Mesothelial cell of epicardium (in vitro differentiated cells): ENCODE results near the gene EYS. TPM values are rescaled to one million over a fixed set of nuclear protein-coding genes. Genes with fewer than 3 reads are reported as not detected.

Experiments used
- DNase-seq, 2 experiments: peaks; one replicate each; pipeline ENCODE4 v3.0.0; 2021; ENCODE audit warnings: low spot score in 2 of 2; ENCODE audit not compliant: unreplicated experiment in 2 of 2
- H3K27ac Mint-ChIP-seq: 2 replicates; pipeline ENCODE4 v1.8.0; 2021; ENCODE audit warnings: mixed read lengths
- H3K27me3 Mint-ChIP-seq: 2 replicates; pipeline ENCODE4 v1.8.0; 2021; ENCODE audit warnings: low read depth, mixed read lengths
- H3K36me3 Mint-ChIP-seq: 2 replicates; pipeline ENCODE4 v1.8.0; 2021; ENCODE audit warnings: mixed read lengths
- H3K4me1 Mint-ChIP-seq: 2 replicates; pipeline ENCODE4 v1.8.0; 2021; ENCODE audit warnings: mixed read lengths
- H3K4me3 Mint-ChIP-seq: 2 replicates; pipeline ENCODE4 v1.8.0; 2021; ENCODE audit warnings: mild to moderate bottlenecking, moderate library complexity, mixed read lengths
- H3K9me3 Mint-ChIP-seq: 2 replicates; pipeline ENCODE4 v1.8.0; 2021; ENCODE audit warnings: mixed read lengths
- CTCF ChIP-seq: fragments of 200-600 bp; sonication (generic); IDR thresholded peaks from one replicate; pipeline ENCODE4 v1.5.0; 2021; ENCODE audit warnings: antibody characterized with exemption; ENCODE audit not compliant: unreplicated experiment
- total RNA-seq: library from RNA; stranded (reverse); gene quantifications from 3 replicates; pipeline ENCODE4 v1.2.1, GENCODE V29; 2021

The EYS gene
- total RNA-seq, 1 donor from 2014 or later: 0.69 TPM

- H3K27ac Mint-ChIP-seq: no peak overlapping the region
- H3K27me3 Mint-ChIP-seq: no peaks in the 10 kb centered on the region
- no peak for TF ChIP-seq CTCF
- H3K9me3 Mint-ChIP-seq: no peaks in the 10 kb centered on the region
- no peak for DNase-seq
- peaks cover 44% of the 10 kb centered on the region for H3K36me3 Mint-ChIP-seq
- no peaks in the 10 kb centered on the region for H3K4me1 Mint-ChIP-seq
- H3K4me3 Mint-ChIP-seq: no peak overlapping the region
These were observed 1992.9 kb downstream of the EYS start for GRCh38 chr6:63714091-63714490.

- H3K27me3 Mint-ChIP-seq: no peaks in the 10 kb centered on the region
- no peak for TF ChIP-seq CTCF
- H3K9me3 Mint-ChIP-seq: no peaks in the 10 kb centered on the region
- no peak for DNase-seq
- no peak overlapping the region for H3K27ac Mint-ChIP-seq
- no peak overlapping the region for H3K4me3 Mint-ChIP-seq
- H3K4me1 Mint-ChIP-seq: no peaks in the 10 kb centered on the region
- peaks cover 46% of the 10 kb centered on the region for H3K36me3 Mint-ChIP-seq
These were observed 1993.7 kb downstream of the EYS start for GRCh38 chr6:63713332-63713731.

GRCh38 chr6:63709148-63709547 lies 1997.9 kb downstream of the EYS start:
- no peak overlapping the region for H3K27ac Mint-ChIP-seq
- H3K4me3 Mint-ChIP-seq: no peak overlapping the region
- TF ChIP-seq CTCF: no peak
- peaks cover 60% of the 10 kb centered on the region for H3K36me3 Mint-ChIP-seq
- no peaks in the 10 kb centered on the region for H3K4me1 Mint-ChIP-seq
- DNase-seq: no peak
- no peaks in the 10 kb centered on the region for H3K9me3 Mint-ChIP-seq
- no peaks in the 10 kb centered on the region for H3K27me3 Mint-ChIP-seq

- DNase-seq: no peak
- H3K9me3 Mint-ChIP-seq: no peaks in the 10 kb centered on the region
- no peak overlapping the region for H3K4me3 Mint-ChIP-seq
- H3K27ac Mint-ChIP-seq: no peak overlapping the region
- H3K4me1 Mint-ChIP-seq: no peaks in the 10 kb centered on the region
- peaks cover 62% of the 10 kb centered on the region for H3K36me3 Mint-ChIP-seq
- no peaks in the 10 kb centered on the region for H3K27me3 Mint-ChIP-seq
- no peak for TF ChIP-seq CTCF
These were observed 1998.4 kb downstream of the EYS start for GRCh38 chr6:63708631-63709030.

- no peak for DNase-seq
- Mint-ChIP-seq H3K4me1 (no peaks in the 10 kb centered on the region), H3K4me3 (no peak overlapping the region), H3K27ac (no peak overlapping the region), H3K27me3 (no peaks in the 10 kb centered on the region), H3K36me3 (peaks cover 56% of the 10 kb centered on the region), H3K9me3 (no peaks in the 10 kb centered on the region)
- no peak for TF ChIP-seq CTCF
These were observed 2000.4 kb downstream of the EYS start for GRCh38 chr6:63706630-63707029.

GRCh38 chr6:63705707-63706106 lies 2001.3 kb downstream of the EYS start:
- Mint-ChIP-seq H3K9me3 (no peaks in the 10 kb centered on the region), H3K27ac (no peak overlapping the region), H3K36me3 (peaks cover 52% of the 10 kb centered on the region)

More at GRCh38 chr6:63705707-63706106, 2001.3 kb downstream of the EYS start:
- H3K27me3 Mint-ChIP-seq: no peaks in the 10 kb centered on the region
- DNase-seq: no peak
- no peak overlapping the region for H3K4me3 Mint-ChIP-seq
- TF ChIP-seq CTCF: no peak
- no peaks in the 10 kb centered on the region for H3K4me1 Mint-ChIP-seq
